ENCODE measurements around the gene EIPR1. TPM values are rescaled to one million over a fixed set of nuclear protein-coding genes. Genes with fewer than 3 reads are reported as not detected.

EIPR1 gene
- total RNA-seq, 1 experiment from 2014 or later, result 40.4 TPM

- Histone ChIP-seq H3K27ac (ENCODE audit: low read length) (no peak overlapping the region), H4K20me1 (ENCODE audit: insufficient read depth, low read depth, low read length) (no peaks in the 10 kb centered on the region), H3K9me2 (replicated peaks; ENCODE audit: insufficient read depth, low read length) (no peaks in the 10 kb centered on the region), H3K4me3 (ENCODE audit: low read length) (no peak overlapping the region), H3K27me3 (ENCODE audit: low read length) (no peaks in the 10 kb centered on the region), H3K4me2 (ENCODE audit: low read depth, low read length, poor library complexity, severe bottlenecking) (no peak overlapping the region), H3K4me1 (ENCODE audit: low read length) (no peaks in the 10 kb centered on the region), H3K79me2 (ENCODE audit: low read length) (peaks cover 31% of the 10 kb centered on the region), H2AFZ (ENCODE audit: low read length) (no peak overlapping the region), H3K9me3 (ENCODE audit: low read length) (peaks cover under 1% of the 10 kb centered on the region; the same call in 1 of the 2 replicates), H3K9ac (ENCODE audit: low read length) (no peak overlapping the region), H3K36me3 (ENCODE audit: insufficient read depth, low read length) (0 out of 2 replicates have a peak, but pooled peaks cover 4% of the 10 kb centered on the region)
- DNase-seq, result no peak
Observed at GRCh38 chr2:3282056-3282998, 95.3 kb downstream of the EIPR1 start.

DNA sequence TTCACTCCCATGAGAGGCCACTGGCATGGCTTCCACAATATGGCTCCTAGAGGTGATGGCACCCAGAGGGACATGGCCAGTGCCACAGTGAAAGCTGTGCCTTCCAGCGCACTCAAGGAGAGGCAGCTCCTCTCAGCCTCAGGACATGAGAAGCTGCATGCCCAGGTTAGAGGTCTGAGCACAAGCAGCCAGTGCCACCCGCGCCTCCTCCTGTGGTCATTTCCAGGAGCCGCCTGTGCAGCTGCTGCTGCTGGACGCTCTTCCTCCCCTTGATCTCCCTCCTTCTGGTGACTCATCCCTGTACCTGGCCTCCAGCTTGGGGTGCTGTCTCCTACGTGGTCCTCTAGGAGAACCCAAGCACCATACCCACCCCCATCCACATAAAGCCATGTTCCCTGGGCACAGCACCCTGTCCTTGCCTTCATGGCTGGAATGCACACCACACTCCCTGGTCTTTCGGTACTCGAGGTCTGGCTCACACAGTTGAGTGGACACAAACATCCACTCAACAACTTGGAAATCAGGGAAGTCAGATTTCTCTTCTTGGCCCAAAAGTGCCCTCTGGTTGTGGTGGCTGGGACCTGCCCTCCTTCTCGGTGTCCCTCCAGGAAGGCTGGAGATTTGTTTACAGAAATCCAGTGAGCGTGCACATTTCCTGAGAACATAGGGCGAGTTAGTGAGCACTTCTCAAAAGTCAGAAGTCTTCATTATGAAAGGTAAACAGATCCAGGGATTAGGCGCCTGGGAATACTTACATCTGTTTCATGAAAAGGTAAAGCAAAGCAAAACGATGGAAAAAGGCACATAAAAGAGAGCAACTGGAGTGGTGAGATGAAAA, 96.7 kb downstream of the EIPR1 start:
- H3K9me2 ChIP-seq (replicated peaks; ENCODE audit: insufficient read depth, low read length), result no peaks in the 10 kb centered on the region
- H4K20me1 ChIP-seq (ENCODE audit: insufficient read depth, low read depth, low read length), result no peaks in the 10 kb centered on the region
- H3K4me3 ChIP-seq (ENCODE audit: low read length), result no peak overlapping the region
- H3K4me1 ChIP-seq (ENCODE audit: low read length), result no peaks in the 10 kb centered on the region
- no peak overlapping the region for H3K9ac ChIP-seq (ENCODE audit: low read length)
- H3K4me2 ChIP-seq (ENCODE audit: low read depth, low read length, poor library complexity, severe bottlenecking), result no peak overlapping the region
- no peak overlapping the region for H2AFZ ChIP-seq (ENCODE audit: low read length)
- no peak for DNase-seq
- H3K9me3 ChIP-seq (ENCODE audit: low read length), result peaks cover 3% of the 10 kb centered on the region; the same call in 1 of the 2 replicates
- H3K36me3 ChIP-seq (ENCODE audit: insufficient read depth, low read length), result 0 out of 2 replicates have a peak, but pooled peaks cover 4% of the 10 kb centered on the region
- peaks cover 33% of the 10 kb centered on the region for H3K79me2 ChIP-seq (ENCODE audit: low read length)
- no peaks in the 10 kb centered on the region for H3K27me3 ChIP-seq (ENCODE audit: low read length)
- H3K27ac ChIP-seq (ENCODE audit: low read length), result no peak overlapping the region

- H3K4me2 ChIP-seq (ENCODE audit: low read depth, low read length, poor library complexity, severe bottlenecking), result no peak overlapping the region
- no peaks in the 10 kb centered on the region for H3K27me3 ChIP-seq (ENCODE audit: low read length)
- no peaks in the 10 kb centered on the region for H3K9me2 ChIP-seq (replicated peaks; ENCODE audit: insufficient read depth, low read length)
- peaks cover 39% of the 10 kb centered on the region for H3K79me2 ChIP-seq (ENCODE audit: low read length)
- H3K4me3 ChIP-seq (ENCODE audit: low read length), result no peak overlapping the region
- H3K9ac ChIP-seq (ENCODE audit: low read length), result no peak overlapping the region
- no peaks in the 10 kb centered on the region for H4K20me1 ChIP-seq (ENCODE audit: insufficient read depth, low read depth, low read length)
- H3K27ac ChIP-seq (ENCODE audit: low read length), result no peak overlapping the region
- no peak for DNase-seq
- H3K4me1 ChIP-seq (ENCODE audit: low read length), result no peaks in the 10 kb centered on the region
- peaks cover 4% of the 10 kb centered on the region for H3K9me3 ChIP-seq (ENCODE audit: low read length)
- 0 out of 2 replicates have a peak, but pooled peaks cover 4% of the 10 kb centered on the region for H3K36me3 ChIP-seq (ENCODE audit: insufficient read depth, low read length)
- no peak overlapping the region for H2AFZ ChIP-seq (ENCODE audit: low read length)
Observed at GRCh38 chr2:3280197-3280596, 97.4 kb downstream of the EIPR1 start.

- 0 out of 2 replicates have a peak, but pooled peaks cover 4% of the 10 kb centered on the region for H3K36me3 ChIP-seq (ENCODE audit: insufficient read depth, low read length)
- no peak overlapping the region for H2AFZ ChIP-seq (ENCODE audit: low read length)
- no peaks in the 10 kb centered on the region for H3K9me2 ChIP-seq (replicated peaks; ENCODE audit: insufficient read depth, low read length)
- peaks cover 9% of the 10 kb centered on the region for H3K9me3 ChIP-seq (ENCODE audit: low read length)
- no peak overlapping the region for H3K4me2 ChIP-seq (ENCODE audit: low read depth, low read length, poor library complexity, severe bottlenecking)
- no peak overlapping the region for H3K27ac ChIP-seq (ENCODE audit: low read length)
- no peak for DNase-seq
- H3K79me2 ChIP-seq (ENCODE audit: low read length), result peaks cover 40% of the 10 kb centered on the region
- no peak overlapping the region for H3K9ac ChIP-seq (ENCODE audit: low read length)
- no peaks in the 10 kb centered on the region for H3K4me1 ChIP-seq (ENCODE audit: low read length)
- no peaks in the 10 kb centered on the region for H3K27me3 ChIP-seq (ENCODE audit: low read length)
- no peak overlapping the region for H3K4me3 ChIP-seq (ENCODE audit: low read length)
- no peaks in the 10 kb centered on the region for H4K20me1 ChIP-seq (ENCODE audit: insufficient read depth, low read depth, low read length)
Observed at GRCh38 chr2:3279236-3279960, 98.2 kb downstream of the EIPR1 start.

DNA sequence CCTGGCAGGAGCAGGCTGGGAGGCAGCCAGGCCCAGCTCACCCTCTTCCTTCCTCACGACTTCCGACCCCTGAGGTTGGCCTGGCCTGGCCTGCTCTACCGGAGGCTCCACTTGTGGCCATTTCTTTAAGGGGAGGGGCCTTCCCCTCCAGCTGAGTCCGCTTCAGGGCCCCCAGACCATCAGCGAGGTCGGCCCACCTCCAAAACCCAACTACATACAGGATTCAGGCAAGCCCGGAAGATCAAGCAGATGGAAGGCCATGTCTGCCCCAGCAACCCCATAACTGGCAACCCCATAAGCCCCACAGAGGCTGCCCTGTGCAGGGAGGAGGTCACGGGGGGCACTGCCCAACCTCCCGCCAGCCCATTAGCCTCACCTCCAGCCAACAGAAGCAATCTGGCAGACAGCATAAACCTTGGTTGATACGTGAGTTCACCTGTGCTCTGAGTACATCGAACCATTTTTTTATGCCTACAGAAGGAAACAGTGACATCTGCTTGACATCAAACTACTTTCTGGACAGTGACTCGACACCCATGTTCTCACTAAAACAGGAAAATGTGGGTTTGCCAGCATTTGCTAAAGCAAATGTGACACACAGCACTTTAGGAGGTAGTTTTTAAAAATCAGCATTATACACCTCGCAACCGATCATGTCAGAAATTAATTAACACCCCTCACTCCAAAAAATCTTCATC, 98.9 kb downstream of the EIPR1 start:
- H3K27ac ChIP-seq (ENCODE audit: low read length), result no peak overlapping the region
- peaks cover 46% of the 10 kb centered on the region for H3K79me2 ChIP-seq (ENCODE audit: low read length)
- H3K4me3 ChIP-seq (ENCODE audit: low read length), result no peak overlapping the region
- no peak for DNase-seq
- 0 out of 2 replicates have a peak, but pooled peaks cover 4% of the 10 kb centered on the region for H3K36me3 ChIP-seq (ENCODE audit: insufficient read depth, low read length)
- H2AFZ ChIP-seq (ENCODE audit: low read length), result no peak overlapping the region
- H3K9me3 ChIP-seq (ENCODE audit: low read length), result peaks cover 12% of the 10 kb centered on the region
- no peaks in the 10 kb centered on the region for H3K27me3 ChIP-seq (ENCODE audit: low read length)
- no peaks in the 10 kb centered on the region for H3K4me1 ChIP-seq (ENCODE audit: low read length)
- no peak overlapping the region for H3K4me2 ChIP-seq (ENCODE audit: low read depth, low read length, poor library complexity, severe bottlenecking)
- H4K20me1 ChIP-seq (ENCODE audit: insufficient read depth, low read depth, low read length), result no peaks in the 10 kb centered on the region
- no peak overlapping the region for H3K9ac ChIP-seq (ENCODE audit: low read length)
- no peaks in the 10 kb centered on the region for H3K9me2 ChIP-seq (replicated peaks; ENCODE audit: insufficient read depth, low read length)

GRCh38 chr2:3277748-3278520, 99.7 kb downstream of the EIPR1 start:
- Histone ChIP-seq H3K79me2 (ENCODE audit: low read length) (peaks cover 51% of the 10 kb centered on the region), H3K27ac (ENCODE audit: low read length) (no peak overlapping the region), H2AFZ (ENCODE audit: low read length) (no peak overlapping the region), H3K9me3 (ENCODE audit: low read length) (peaks cover 12% of the 10 kb centered on the region), H3K36me3 (ENCODE audit: insufficient read depth, low read length) (0 out of 2 replicates have a peak, but pooled peaks cover 4% of the 10 kb centered on the region), H3K4me3 (ENCODE audit: low read length) (no peak overlapping the region), H3K4me2 (ENCODE audit: low read depth, low read length, poor library complexity, severe bottlenecking) (no peak overlapping the region), H3K27me3 (ENCODE audit: low read length) (no peaks in the 10 kb centered on the region), H3K9ac (ENCODE audit: low read length) (no peak overlapping the region), H3K4me1 (ENCODE audit: low read length) (no peaks in the 10 kb centered on the region), H3K9me2 (replicated peaks; ENCODE audit: insufficient read depth, low read length) (no peaks in the 10 kb centered on the region), H4K20me1 (ENCODE audit: insufficient read depth, low read depth, low read length) (no peaks in the 10 kb centered on the region)
- no peak for DNase-seq
